Urothelium cell line (cell line): ENCODE measurements around the gene QKI.
"Not testable (repeated sequence)": the region's sequence is repeated elsewhere in the genome, so short reads cannot be mapped to it uniquely, and the experiment has no call there.

Source experiments
- DNase-seq: peaks from one replicate; pipeline ENCODE4 v3.0.0; 2011; ENCODE audit warnings: low spot score, mixed read lengths
- FAIRE-seq: peaks from 2 replicates; lab custom pipeline; 2011; peaks lifted over from hg19 to GRCh38; lab: Jason Lieb, UNC

Gene QKI

GRCh38 chr6:163438298-163438939 lies 23.9 kb downstream of the QKI start:
- FAIRE-seq (no peak), DNase-seq (no peak)

DNA sequence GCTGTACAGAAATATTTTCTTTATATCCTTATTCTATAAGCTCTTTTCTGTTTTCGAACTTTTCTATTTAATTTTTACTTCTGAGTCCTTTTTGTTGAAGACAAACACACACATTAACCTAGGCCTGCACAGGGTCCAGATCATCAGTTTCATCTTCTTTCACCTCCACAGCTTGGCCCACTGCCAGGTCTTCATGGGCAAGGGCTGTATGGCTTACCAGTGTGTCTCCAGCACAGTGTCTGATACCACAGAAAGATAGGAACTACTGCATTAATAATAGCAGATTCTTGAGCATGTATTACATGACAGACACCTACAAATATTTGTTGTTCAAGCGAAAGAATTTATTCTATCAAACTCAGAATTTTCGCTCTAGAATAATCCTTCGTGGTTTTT lies 24.4 kb downstream of the QKI start:
- FAIRE-seq, result no peak
- DNase-seq, result no peak

DNA sequence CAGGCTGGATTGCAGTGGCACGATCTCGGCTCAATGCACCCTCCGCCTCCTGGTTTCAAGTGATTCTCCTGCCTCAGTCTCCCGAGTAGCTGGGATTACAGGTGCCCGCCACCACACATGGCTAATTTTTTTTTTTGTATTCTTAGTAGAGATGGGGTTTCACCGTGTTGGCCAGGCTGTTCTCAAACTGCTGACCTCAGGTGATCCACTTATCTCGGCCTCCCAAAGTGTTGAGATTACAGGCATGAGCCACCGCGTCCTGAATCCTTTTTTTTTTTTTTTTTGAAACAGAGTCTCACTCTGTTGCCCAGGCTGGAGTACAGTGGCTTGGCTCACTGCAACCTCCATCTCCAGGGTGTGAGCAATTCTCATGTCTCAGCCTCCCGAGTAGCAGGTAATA lies 24.9 kb downstream of the QKI start:
- not testable (repeated sequence) for FAIRE-seq, DNase-seq

DNA sequence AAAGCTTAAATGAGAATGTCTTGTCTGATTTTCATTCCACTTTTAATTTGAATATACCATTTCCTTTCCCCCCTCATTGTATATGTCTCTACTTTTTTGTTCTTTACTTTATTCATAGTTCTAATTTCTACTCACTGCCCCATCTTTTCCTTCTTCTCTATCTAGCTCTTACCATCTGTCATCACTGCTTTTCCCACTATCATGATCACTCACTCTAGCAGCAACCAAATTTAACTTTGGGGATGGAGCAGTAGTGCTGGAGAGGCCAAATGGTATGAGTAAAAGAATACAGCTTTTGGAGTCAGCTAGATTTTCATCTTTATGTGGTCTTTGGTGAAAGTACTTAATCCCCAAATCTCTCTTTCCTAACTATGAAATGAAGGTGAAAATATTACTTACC lies 25.5 kb downstream of the QKI start:
- DNase-seq (no peak), FAIRE-seq (no peak)

DNA sequence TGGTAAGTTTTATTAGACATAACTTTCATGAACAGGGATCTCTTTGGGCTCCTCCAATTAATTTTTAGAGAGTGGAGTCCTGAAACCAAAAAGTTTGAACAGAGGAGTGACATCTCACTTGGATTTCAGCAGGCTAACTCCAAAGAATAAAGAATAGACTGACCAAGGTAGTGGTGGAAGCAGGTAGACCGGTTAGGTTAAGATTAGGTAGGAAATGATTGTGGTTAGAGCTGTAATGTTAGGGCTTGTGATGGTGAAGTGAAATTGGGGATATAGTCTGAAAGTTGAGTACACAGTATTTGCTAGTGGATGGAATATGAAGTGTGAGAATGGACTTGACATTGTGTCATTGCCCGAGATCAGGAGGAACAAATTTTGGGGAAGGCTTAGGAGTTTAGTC lies 27.8 kb downstream of the QKI start:
- DNase-seq (no peak), FAIRE-seq (no peak)

GRCh38 chr6:163444077-163444476 lies 29.6 kb downstream of the QKI start:
- DNase-seq (no peak), FAIRE-seq (no peak)

DNA sequence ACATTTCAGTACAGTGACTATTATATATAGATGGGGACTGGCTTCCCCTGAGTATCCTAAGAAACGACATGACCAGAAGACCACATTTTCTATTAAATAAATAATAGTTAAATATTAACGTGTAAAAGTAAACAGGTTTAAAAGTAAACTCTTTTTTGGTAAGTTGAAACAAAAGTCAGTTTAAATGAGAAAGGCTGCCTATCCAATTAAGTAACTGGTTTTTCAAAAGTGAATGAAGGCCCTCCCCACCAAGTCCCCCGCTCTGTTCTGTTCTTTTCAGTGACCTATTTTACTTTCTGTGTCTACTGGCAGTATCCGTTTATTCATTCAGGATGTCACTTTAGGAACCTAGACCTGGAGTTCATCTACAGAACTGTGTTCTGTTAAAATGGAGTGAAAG lies 32.0 kb downstream of the QKI start:
- DNase-seq, result no peak
- no peak for FAIRE-seq

GRCh38 chr6:163449076-163449475 lies 34.6 kb downstream of the QKI start:
- no peak for FAIRE-seq
- no peak for DNase-seq

- DNase-seq, result no peak
- FAIRE-seq, result no peak
Measured at GRCh38 chr6:163454425-163454824, 39.9 kb downstream of the QKI start.

GRCh38 chr6:163455552-163455951 lies 41.0 kb downstream of the QKI start:
- no peak for FAIRE-seq
- DNase-seq, result no peak

DNA sequence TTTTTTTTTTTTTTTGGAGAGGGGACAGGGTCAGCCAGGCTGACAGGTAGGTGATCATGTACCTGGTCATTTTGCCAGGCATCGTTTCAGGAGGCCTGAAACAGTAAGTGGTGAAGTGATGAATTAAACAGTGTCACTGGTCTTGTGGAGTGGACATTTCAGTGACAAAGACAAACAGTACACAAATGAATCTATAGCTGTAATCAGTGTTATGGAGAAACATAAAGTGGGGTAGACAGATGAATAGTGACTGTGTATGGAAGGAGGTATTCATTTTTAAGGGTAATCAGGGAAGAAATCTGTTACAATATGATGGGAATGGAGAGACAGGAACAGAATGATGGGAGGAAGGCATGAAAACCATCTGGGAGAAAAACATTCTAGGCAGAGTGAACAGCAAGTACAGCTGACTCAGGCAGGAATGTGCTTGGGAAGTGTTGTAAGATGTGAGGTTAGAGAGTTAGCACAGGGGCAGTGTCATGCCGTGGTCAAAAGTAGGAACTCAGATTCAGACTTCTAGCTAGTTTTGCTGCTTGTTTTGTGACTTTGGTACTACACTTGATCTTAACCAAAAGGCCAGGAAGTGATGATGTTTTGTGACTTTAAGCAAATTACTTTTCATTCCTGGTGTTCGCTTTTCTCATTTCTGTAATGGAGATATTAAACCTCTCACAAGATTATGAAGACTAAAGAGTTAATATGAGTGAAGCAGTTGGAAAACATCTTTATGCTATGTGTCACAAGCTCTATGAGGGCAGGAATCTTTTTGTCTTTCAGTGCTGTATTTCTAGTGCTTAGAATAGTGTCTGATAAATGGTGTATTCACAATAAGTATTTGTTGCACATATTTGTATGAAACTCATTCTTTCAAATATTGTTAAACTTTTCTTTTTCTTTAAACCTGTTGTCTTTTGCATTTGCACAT lies 43.4 kb downstream of the QKI start:
- FAIRE-seq (no peak), DNase-seq (peak; percentile 2)

GRCh38 chr6:163459007-163459406 lies 44.5 kb downstream of the QKI start:
- FAIRE-seq, result no peak
- no peak for DNase-seq

DNA sequence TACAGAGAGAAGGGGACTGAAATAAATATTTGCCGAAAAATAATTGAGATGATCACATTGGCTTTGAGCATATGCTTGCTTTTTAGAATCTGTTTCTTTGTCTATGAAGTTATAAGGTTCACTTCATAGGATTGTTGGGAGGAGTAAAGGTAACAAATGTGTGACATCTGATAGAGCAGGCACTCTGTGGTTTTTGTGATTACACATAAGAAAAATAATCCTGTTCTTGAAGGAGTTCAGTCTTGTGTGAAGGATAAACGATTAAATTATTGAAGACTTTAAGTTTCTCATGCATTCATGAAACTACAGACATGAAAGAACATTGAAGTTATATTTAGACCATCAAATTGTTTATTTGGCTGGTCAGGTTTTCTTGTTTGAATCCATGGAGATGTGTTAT lies 45.0 kb downstream of the QKI start:
- no peak for DNase-seq
- no peak for FAIRE-seq

DNA sequence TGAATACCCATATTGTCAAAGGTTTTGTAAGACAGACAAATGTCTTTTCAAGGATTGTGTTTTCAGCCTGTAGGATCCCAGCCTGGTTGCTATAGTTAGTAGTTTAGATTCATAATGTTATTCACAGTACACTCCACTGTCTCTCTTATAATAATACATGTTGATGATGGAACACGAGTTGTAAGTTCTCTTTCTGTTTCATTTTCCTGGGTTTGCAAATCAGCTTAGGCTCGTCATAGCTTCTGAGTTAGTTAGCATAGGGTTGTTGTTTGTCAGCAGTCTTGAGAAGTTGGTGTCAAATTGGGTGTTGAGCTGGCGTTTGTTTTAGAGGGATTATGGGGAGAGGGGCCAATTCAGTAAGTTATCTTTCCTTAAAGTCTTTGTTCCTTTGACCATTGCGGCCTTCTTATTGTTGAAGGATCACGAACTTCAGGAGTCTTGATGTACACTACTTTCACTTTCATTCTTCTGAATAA lies 45.8 kb downstream of the QKI start:
- no peak for DNase-seq
- no peak for FAIRE-seq

- DNase-seq (no peak), FAIRE-seq (no peak)
Measured at GRCh38 chr6:163461696-163462095, 47.2 kb downstream of the QKI start.

DNA sequence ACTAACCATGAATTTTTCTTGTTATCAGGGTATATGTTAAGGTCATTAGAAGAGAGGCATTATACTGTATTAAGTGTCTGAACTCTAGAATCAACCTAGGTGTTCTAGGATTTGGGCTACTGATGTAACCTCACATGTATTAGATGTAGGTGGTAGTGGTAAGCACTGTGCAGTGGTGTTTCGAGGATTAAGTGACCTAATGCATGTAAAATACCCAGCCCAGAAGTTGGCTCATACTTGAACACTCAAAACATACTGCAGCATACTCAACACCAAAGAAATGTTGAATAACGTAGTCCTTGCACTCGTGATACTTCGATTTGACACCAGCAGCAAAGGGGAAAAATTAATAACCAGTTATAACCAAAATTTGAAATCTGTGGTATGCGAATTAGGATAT lies 48.7 kb downstream of the QKI start:
- no peak for FAIRE-seq

GRCh38 chr6:163463795-163464194 lies 49.3 kb downstream of the QKI start:
- no peak for FAIRE-seq

More for the DNA sequence above, 48.7 kb downstream of the QKI start:
- DNase-seq, result no peak

DNA sequence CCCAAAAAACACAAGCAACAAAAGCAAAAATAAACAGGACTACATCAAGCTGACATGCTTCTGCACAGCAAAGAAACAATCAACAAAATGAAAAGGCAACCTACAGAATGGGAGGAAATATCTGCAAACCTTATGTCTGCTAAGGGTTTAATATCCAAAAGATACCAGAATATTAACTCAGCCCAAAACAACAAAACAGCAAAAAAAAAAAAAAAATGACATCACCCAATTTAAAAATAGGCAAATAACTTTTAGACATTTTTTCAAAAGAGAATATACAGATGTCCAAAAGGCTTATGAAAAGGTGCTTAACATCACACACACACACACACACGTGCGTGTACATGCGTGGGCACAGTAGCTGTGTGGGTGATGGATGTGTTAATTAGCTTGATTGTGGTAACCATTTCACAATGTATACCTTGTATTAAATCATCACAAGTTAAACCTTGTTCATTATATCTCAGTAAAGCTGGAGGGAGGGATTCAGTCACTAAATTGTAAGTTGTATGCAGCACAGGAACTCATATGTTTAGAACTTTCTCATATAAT lies 52.4 kb downstream of the QKI start:
- DNase-seq (no peak), FAIRE-seq (no peak)

More at GRCh38 chr6:163463795-163464194, 49.3 kb downstream of the QKI start:
- no peak for DNase-seq

DNA sequence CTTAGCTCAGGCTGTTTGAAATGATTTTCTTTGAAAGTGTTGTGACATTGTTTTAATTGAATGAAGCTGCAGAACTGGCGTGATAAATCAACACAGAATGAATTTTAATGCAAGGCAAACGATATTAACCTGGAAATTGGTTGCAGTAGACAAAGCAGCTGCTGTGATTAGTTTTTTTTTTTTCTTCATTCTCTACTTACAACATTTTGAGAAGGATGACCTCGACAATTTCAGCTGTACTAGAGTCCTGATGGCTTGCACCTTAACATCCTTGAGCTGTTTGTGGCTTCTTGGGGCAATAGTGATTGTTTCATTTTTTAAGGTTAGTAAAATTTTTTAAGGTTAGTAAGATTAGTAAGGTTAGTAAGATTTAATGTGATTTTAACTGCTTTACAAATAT lies 54.2 kb downstream of the QKI start:
- FAIRE-seq (no peak), DNase-seq (no peak)

- FAIRE-seq, result no peak
- DNase-seq, result no peak
Measured at GRCh38 chr6:163469459-163469985, 55.0 kb downstream of the QKI start.

- no peak for DNase-seq
- no peak for FAIRE-seq
Measured at GRCh38 chr6:163470611-163471010, 56.1 kb downstream of the QKI start.

GRCh38 chr6:163474581-163474980 lies 60.1 kb downstream of the QKI start:
- FAIRE-seq (no peak), DNase-seq (no peak)
